ENCODE data around the gene CAPN8.

- TF ChIP-seq CTCF (IDR thresholded peaks at IDR 0.05) = no peak
- no peak for TF ChIP-seq POLR2A (IDR thresholded peaks at IDR 0.05)
These were observed 150.1 kb downstream of the CAPN8 start for GRCh38 chr1:223515421-223515820.

All from transverse colon (tissue), 3 donors.